HepG2 (cell line): ENCODE results near the gene ACSL5. TPM values are rescaled to one million over a fixed set of nuclear protein-coding genes. Genes with fewer than 3 reads are reported as not detected.
A peak's percentile ranks its signal among the peaks of the same experiment; 100 is the strongest.

Experiments used
- ARNTL ChIP-seq: sonication (generic); formaldehyde crosslinking; IDR thresholded peaks from 2 replicates; pipeline ENCODE4 v1.4.0; 2020; ENCODE audit warnings: mild to moderate bottlenecking, missing genetic modification reagents
- BCLAF1 ChIP-seq: fragments of 450-650 bp; IDR thresholded peaks from 2 replicates; pipeline ENCODE4 v1.6.1; 2017; ENCODE audit warnings: mild to moderate bottlenecking
- BORCS8-MEF2B ChIP-seq: sonication (generic); formaldehyde crosslinking; IDR thresholded peaks from 2 replicates; pipeline ENCODE4 v1.8.0; 2022; ENCODE audit warnings: mild to moderate bottlenecking, missing genetic modification reagents
- ETV5 ChIP-seq: IDR thresholded peaks from 2 replicates; pipeline ENCODE4 v1.6.1; 2018; ENCODE audit warnings: missing biosample characterization, missing genetic modification reagents, inconsistent platforms, borderline replicate concordance
- GPN1 ChIP-seq: sonication (generic); formaldehyde crosslinking; IDR thresholded peaks from 2 replicates; pipeline ENCODE4 v1.5.1; 2020; ENCODE audit warnings: missing genetic modification reagents, borderline replicate concordance
- ISL2 ChIP-seq: sonication (generic); formaldehyde crosslinking; IDR thresholded peaks from 2 replicates; pipeline ENCODE4 v1.5.0; 2020; ENCODE audit warnings: missing genetic modification reagents
- MIER2 ChIP-seq: IDR thresholded peaks from 2 replicates; pipeline ENCODE4 v1.6.1; 2016; ENCODE audit warnings: missing biosample characterization, missing genetic modification reagents
- MNT ChIP-seq: fragments of 450-650 bp; IDR thresholded peaks from 2 replicates; pipeline ENCODE4 v1.6.1; 2016
- NFE2L2 ChIP-seq: fragments of 150-350 bp; IDR thresholded peaks from 2 replicates; pipeline ENCODE4 v1.6.1; 2014; ENCODE audit warnings: low read length
- NR1H2 ChIP-seq: sonication (generic); formaldehyde crosslinking; IDR thresholded peaks from 2 replicates; pipeline ENCODE4 v1.8.1; 2022; ENCODE audit warnings: low read depth, missing genetic modification reagents, borderline replicate concordance
- PCBP2 ChIP-seq: fragments of 200-400 bp; formaldehyde crosslinking; optimal IDR thresholded peaks from 2 replicates; pipeline ENCODE3; 2018; ENCODE audit warnings: low read length, low read depth; ENCODE audit not compliant: poor library complexity, severe bottlenecking
- RFX1 ChIP-seq: fragments of 450-650 bp; IDR thresholded peaks from 2 replicates; pipeline ENCODE4 v1.6.1; 2017
- RFXANK ChIP-seq: IDR thresholded peaks from 2 replicates; pipeline ENCODE4 v1.6.1; 2016
- THAP8 ChIP-seq: sonication (generic); formaldehyde crosslinking; IDR thresholded peaks from 2 replicates; pipeline ENCODE4 v1.5.1; 2020; ENCODE audit warnings: missing genetic modification reagents, mild to moderate bottlenecking, borderline replicate concordance
- YEATS4 ChIP-seq: sonication (generic); formaldehyde crosslinking; IDR thresholded peaks from 2 replicates; pipeline ENCODE4 v1.4.0; 2020; ENCODE audit warnings: missing genetic modification reagents, borderline replicate concordance
- ZBED4 ChIP-seq: sonication (generic); formaldehyde crosslinking; IDR thresholded peaks from 2 replicates; pipeline ENCODE4 v1.4.0; 2020; ENCODE audit warnings: missing genetic modification reagents, borderline replicate concordance
- ZNF124 ChIP-seq: sonication (generic); formaldehyde crosslinking; IDR thresholded peaks from 2 replicates; pipeline ENCODE4 v1.4.0; 2020; ENCODE audit warnings: missing genetic modification reagents
- ZNF225 ChIP-seq: sonication (generic); formaldehyde crosslinking; IDR thresholded peaks from 2 replicates; pipeline ENCODE4 v1.4.0; 2020; ENCODE audit warnings: mild to moderate bottlenecking, missing genetic modification reagents
- ZNF275 ChIP-seq: sonication (generic); formaldehyde crosslinking; IDR thresholded peaks from 2 replicates; pipeline ENCODE4 v1.8.0; 2022; ENCODE audit warnings: missing genetic modification reagents, mild to moderate bottlenecking, inconsistent platforms, borderline replicate concordance
- ZNF562 ChIP-seq: sonication (generic); formaldehyde crosslinking; IDR thresholded peaks from 2 replicates; pipeline ENCODE4 v1.8.0; 2022; ENCODE audit warnings: missing genetic modification reagents, borderline replicate concordance
- ZNF672 ChIP-seq: sonication (generic); formaldehyde crosslinking; IDR thresholded peaks from 2 replicates; pipeline ENCODE4 v1.8.1; 2022; ENCODE audit warnings: missing genetic modification reagents
- ZNF766 ChIP-seq: sonication (generic); formaldehyde crosslinking; IDR thresholded peaks from 2 replicates; pipeline ENCODE4 v1.5.0; 2020; ENCODE audit warnings: missing genetic modification reagents, borderline replicate concordance
- polyA plus RNA-seq, 8 experiments: library from polyadenylated mRNA; depleted of rRNA in 3 of 8; stranded (reverse) in 7 of 8; unstranded in 1 of 8; fragments of >200 nt; fragmentation: Illumina TruSeq in 4 of 8; extraction: Trizol in 4 of 8; gene quantifications; 2 replicates each; pipeline versions ENCODE4 v1.2.1 to v1.2.3, GENCODE V29; 2011 to 2016; ENCODE audit warnings: low read depth in 4 of 8, missing spikeins in 1 of 8, mixed read lengths in 1 of 8; ENCODE audit not compliant: insufficient read depth in 1 of 8
- total RNA-seq, 5 experiments: library from RNA; depleted of rRNA; stranded (reverse); fragments of >200 nt; fragmentation: Illumina TruSeq; extraction: Trizol; gene quantifications; 2 replicates each; pipeline ENCODE4 v1.2.3, GENCODE V29; 2016; ENCODE audit warnings: low read depth in 1 of 5

ACSL5 gene
- total and polyA plus RNA-seq, 2 of the 13 experiments (the other 11 are each of a cell fraction or from before 2014, with no cell fraction given), result 56.4 to 82.5 TPM

GRCh38 chr10:112365014-112365432 is 8.9 kb upstream of the ACSL5 start (continued):
- no peak for TF ChIP-seq BCLAF1
- TF ChIP-seq ETV5 (CRISPR knock-in tag), result peak; percentile 21; the same call in 1 of the 2 replicates
- no peak for TF ChIP-seq ZNF672 (CRISPR knock-in tag)
- TF ChIP-seq GPN1, result no peak
- no peak for TF ChIP-seq ZNF275 (CRISPR knock-in tag)
- TF ChIP-seq MNT, result 0 out of 2 replicates have a peak, but pooled peaks have one; percentile 14
- TF ChIP-seq ISL2, result no peak
- peak; percentile 26; the same call in 1 of the 2 replicates for TF ChIP-seq ZNF124
- no peak for TF ChIP-seq ZNF562
- no peak for TF ChIP-seq BORCS8-MEF2B (CRISPR knock-in tag)
- TF ChIP-seq THAP8 (CRISPR knock-in tag), result no peak
- no peak for TF ChIP-seq RFX1
- no peak for TF ChIP-seq RFXANK (CRISPR knock-in tag)
- TF ChIP-seq MIER2 (CRISPR knock-in tag), result no peak
- peak; percentile 41 for TF ChIP-seq ARNTL (CRISPR knock-in tag)
- TF ChIP-seq YEATS4 (CRISPR knock-in tag), result peak; percentile 64; the same call in 1 of the 2 replicates
- TF ChIP-seq ZNF225 (CRISPR knock-in tag), result no peak
- TF ChIP-seq NR1H2 (CRISPR knock-in tag), result no peak
- TF ChIP-seq NFE2L2, result no peak
- TF ChIP-seq ZBED4 (CRISPR knock-in tag), result no peak
- TF ChIP-seq ZNF766 (CRISPR knock-in tag), result no peak
- TF ChIP-seq PCBP2, result no peak
